ENCODE results near the gene GPRC5D. TPM values are rescaled to one million over a fixed set of nuclear protein-coding genes. Genes with fewer than 3 reads are reported as not detected.

GPRC5D gene
- total RNA-seq, 4 donors from 2014 or later, result 1.3 TPM; not detected in 3

DNA sequence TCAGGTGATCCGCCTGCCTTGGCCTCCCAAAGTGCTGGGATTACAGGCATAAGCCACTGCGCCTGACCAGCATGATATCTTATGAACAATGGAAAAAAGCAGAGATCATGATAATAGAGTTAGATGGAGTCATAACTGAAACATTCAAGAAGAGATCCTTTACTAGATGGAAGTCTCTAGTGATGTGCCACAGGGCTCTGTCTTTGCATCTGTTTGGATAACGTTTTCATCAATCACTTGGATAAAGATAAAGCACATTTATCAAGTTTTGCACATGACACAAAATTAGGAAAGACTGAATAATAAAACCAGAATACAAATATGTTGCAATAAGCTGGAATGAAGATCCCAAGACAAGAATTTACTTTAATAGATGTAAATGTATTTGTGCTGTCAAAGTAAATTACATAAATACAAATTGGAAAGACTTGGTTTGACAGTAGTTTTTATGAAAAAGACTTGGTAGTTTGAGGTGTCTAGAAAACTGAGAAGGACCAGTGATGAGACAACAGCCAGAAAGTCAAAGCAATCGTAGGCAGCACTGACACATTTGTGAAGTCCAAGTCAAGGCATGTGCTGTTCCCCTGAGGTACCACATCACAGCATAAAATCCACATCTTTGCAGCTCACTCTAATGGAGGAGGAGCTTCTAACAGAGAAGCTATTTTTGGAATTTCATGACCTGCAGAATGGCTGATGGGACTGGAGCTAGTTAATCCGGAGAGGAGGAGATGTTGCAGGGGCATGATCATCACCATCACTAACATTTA, 32.1 kb downstream of the GPRC5D start:
- Histone ChIP-seq H3K36me3 (no peaks in the 10 kb centered on the region), H3K4me3 (no peak overlapping the region), H3K27me3 (no peaks in the 10 kb centered on the region), H3K9me3 (no peaks in the 10 kb centered on the region), H3K4me1 (peaks cover 0 to 8% (median 0%) of the 10 kb centered on the region in 4 donors), H3K27ac (no peak overlapping the region)
- no peak for TF ChIP-seq POLR2A (IDR thresholded peaks at IDR 0.05)
- TF ChIP-seq, protein P1, sequence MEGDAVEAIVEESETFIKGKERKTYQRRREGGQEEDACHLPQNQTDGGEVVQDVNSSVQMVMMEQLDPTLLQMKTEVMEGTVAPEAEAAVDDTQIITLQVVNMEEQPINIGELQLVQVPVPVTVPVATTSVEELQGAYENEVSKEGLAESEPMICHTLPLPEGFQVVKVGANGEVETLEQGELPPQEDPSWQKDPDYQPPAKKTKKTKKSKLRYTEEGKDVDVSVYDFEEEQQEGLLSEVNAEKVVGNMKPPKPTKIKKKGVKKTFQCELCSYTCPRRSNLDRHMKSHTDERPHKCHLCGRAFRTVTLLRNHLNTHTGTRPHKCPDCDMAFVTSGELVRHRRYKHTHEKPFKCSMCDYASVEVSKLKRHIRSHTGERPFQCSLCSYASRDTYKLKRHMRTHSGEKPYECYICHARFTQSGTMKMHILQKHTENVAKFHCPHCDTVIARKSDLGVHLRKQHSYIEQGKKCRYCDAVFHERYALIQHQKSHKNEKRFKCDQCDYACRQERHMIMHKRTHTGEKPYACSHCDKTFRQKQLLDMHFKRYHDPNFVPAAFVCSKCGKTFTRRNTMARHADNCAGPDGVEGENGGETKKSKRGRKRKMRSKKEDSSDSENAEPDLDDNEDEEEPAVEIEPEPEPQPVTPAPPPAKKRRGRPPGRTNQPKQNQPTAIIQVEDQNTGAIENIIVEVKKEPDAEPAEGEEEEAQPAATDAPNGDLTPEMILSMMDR (IDR thresholded peaks at IDR 0.05), result no peak
- DNase-seq, result no peak

DNA sequence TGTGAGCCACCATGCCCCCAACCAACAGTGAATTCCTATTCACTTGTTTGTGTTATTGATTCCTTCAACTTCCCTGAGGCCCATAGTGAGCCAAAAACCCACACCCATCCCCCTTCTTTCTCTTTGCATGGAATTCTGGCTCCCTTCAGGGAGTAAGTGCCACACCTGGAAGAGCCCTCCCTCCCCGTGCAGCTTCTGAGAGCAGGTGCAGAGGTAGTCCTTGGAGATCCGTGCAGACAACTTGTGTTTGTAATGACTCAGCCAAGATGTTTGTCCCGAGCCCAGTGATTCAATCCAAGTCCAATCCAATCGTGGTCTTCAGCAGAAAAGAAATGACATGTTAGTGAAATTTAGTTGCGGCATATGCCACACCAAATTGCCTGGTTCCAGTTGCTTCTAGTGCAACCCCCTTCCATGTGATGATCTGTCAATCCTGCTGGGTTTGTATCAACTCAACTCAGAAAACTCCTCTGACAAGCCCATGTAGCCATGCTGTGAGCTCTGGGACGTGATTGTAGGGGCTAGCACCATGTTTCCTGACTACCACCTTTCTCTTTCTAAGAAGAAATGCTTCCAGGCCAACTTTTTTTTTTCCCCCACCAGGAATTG, 33.1 kb downstream of the GPRC5D start:
- Histone ChIP-seq H3K36me3 (no peaks in the 10 kb centered on the region), H3K4me1 (peaks cover 0 to 8% (median 0%) of the 10 kb centered on the region in 4 donors), H3K27ac (no peak overlapping the region), H3K4me3 (no peak overlapping the region), H3K27me3 (no peaks in the 10 kb centered on the region), H3K9me3 (no peaks in the 10 kb centered on the region)
- TF ChIP-seq, protein P1 (IDR thresholded peaks at IDR 0.05), result no peak
- no peak for TF ChIP-seq POLR2A (IDR thresholded peaks at IDR 0.05)
- DNase-seq, result no peak

DNA sequence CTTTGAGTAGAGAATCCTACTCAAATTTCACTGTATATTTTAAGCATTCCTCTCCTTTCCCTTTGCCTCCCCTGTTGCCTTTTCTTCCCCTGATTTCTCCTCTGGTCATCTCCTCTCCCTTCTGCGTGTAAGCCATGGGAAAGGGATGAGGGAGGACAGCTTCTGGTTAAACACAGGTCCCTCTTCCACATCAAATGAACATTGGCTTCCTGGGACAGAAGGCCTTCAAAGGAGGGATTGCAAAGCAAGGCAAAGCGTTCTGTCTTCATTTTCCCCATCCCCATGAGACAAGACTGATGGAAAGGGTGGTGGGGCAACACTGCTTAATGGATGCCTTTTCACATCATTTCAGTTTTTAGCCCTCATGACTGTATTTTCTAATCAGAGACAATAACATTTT, 34.5 kb downstream of the GPRC5D start:
- Histone ChIP-seq H3K9me3 (no peaks in the 10 kb centered on the region), H3K36me3 (peaks cover 0 to 7% (median 0%) of the 10 kb centered on the region in 3 donors), H3K4me3 (no peak overlapping the region), H3K27me3 (no peaks in the 10 kb centered on the region), H3K4me1 (peaks cover 0 to 8% (median 0%) of the 10 kb centered on the region in 4 donors), H3K27ac (no peak overlapping the region)
- no peak for TF ChIP-seq POLR2A (IDR thresholded peaks at IDR 0.05)
- TF ChIP-seq, protein P1 (IDR thresholded peaks at IDR 0.05), result no peak
- no peak for DNase-seq

DNA sequence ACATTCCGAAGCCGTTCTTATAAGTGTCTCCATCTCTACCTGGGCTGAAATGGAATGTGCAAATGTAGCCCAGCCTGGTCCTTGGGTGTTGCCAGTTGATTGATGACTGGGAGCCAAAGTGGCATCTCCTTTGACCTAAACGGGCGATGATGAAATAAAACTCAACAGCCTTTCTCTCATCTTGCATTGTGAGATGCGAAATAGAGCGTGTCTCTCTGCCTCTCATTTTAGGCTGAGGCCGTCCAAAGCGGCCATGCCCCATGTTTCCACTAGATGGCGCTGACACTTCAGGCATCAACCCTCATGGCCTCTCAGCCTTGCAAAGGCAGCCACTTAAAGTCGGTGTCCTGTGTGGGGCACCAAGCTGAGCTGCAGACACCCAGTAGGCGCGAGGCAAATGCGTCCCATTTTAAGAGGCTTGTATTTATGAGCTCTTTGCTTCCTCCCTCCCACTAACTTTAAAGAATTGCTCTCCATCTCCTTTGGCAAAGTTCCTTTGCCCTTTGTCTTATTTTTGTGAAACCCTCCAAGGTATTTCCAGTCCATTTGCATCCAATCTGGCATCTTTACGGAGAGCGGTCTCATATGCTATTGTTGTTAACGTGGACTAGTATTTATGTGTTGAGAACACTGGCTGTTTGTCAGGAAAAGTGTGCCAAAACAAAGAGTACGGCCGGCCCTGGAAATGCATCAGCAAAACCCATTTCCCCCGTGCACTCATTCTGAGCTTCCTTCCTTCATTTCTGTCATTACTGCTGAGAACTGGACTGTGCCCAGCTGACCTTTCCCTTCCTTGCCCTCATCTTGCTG, 35.6 kb downstream of the GPRC5D start:
- H3K4me3 ChIP-seq, result no peak overlapping the region
- peak; percentile 76 to 95 (median 85) for DNase-seq
- H3K27ac ChIP-seq, result peak overlapping the region in 2 of 4 donors; percentile 9 to 31
- peaks cover 0 to 10% (median 0%) of the 10 kb centered on the region in 4 donors for H3K4me1 ChIP-seq
- H3K27me3 ChIP-seq, result no peaks in the 10 kb centered on the region
- H3K9me3 ChIP-seq, result no peaks in the 10 kb centered on the region
- peaks cover 0 to 7% (median 0%) of the 10 kb centered on the region in 3 donors for H3K36me3 ChIP-seq
- TF ChIP-seq, protein P1 (IDR thresholded peaks at IDR 0.05), result peak; percentile 93 to 98 (median 96)
- TF ChIP-seq POLR2A (IDR thresholded peaks at IDR 0.05), result no peak

DNA sequence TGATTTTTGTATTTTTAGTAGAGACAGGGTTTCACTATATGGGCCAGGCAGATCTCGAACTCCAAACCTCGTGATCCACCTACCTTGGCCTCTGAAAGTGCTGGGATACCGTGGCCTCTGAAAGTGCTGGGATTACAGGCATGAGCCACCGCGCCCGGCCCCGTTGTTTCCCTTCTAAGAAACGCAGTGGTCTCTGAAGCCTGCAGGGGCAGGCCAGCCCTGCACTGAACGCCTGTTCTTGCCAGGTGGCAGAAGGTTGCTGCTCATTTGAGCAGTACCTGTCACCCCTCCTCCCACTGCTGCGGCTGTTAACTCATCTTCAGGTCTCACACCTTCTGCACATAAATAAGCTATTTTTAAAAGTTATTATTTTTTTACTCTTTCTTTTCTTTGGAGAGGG, 36.3 kb downstream of the GPRC5D start:
- peaks cover 0 to 16% (median 0%) of the 10 kb centered on the region in 4 donors for H3K4me1 ChIP-seq
- no peak overlapping the region for H3K4me3 ChIP-seq
- no peaks in the 10 kb centered on the region for H3K27me3 ChIP-seq
- no peaks in the 10 kb centered on the region for H3K9me3 ChIP-seq
- TF ChIP-seq POLR2A (IDR thresholded peaks at IDR 0.05), result no peak
- TF ChIP-seq, protein P1 (IDR thresholded peaks at IDR 0.05), result no peak
- H3K36me3 ChIP-seq, result peaks cover 0 to 7% (median 0%) of the 10 kb centered on the region in 3 donors
- DNase-seq, result no peak
- H3K27ac ChIP-seq, result no peak overlapping the region

Data from Peyer's patch (tissue), 4 donors.